Suprapubic skin (tissue), 4 donors: ENCODE data around the gene SLC25A25. TPM values are rescaled to one million over a fixed set of nuclear protein-coding genes. Genes with fewer than 3 reads are reported as not detected.

ENCODE experiments used
- DNase-seq, 2 donors: peaks; one replicate each; pipeline ENCODE4 v3.0.0-alpha.2; 2019; ENCODE audit warnings: low spot score in 2 of 2
- H3K27ac ChIP-seq: fragments of 200-600 bp; sonication (generic); one replicate; pipeline ENCODE4 v1.5.1; 2019
- H3K27me3 ChIP-seq: fragments of 200-600 bp; sonication (generic); one replicate; pipeline ENCODE4 v1.5.1; 2019
- H3K36me3 ChIP-seq: fragments of 200-600 bp; sonication (generic); one replicate; pipeline ENCODE4 v1.5.1; 2019
- H3K4me1 ChIP-seq: fragments of 200-600 bp; sonication (generic); one replicate; pipeline ENCODE4 v1.5.1; 2019
- H3K4me3 ChIP-seq: fragments of 200-600 bp; sonication (generic); one replicate; pipeline ENCODE4 v1.5.1; 2019; ENCODE audit warnings: mild to moderate bottlenecking
- H3K9me3 ChIP-seq: fragments of 200-600 bp; sonication (generic); one replicate; pipeline ENCODE4 v1.5.1; 2019
- CTCF ChIP-seq, 2 donors: fragments of 200-600 bp in 1 of 2; fragments of 450-650 bp in 1 of 2; sonication (generic) in 1 of 2; IDR thresholded peaks; one replicate each; pipeline ENCODE4 v1.5.1; 2016 to 2019; ENCODE audit warnings: antibody characterized with exemption in 2 of 2, mild to moderate bottlenecking in 1 of 2, moderate library complexity in 1 of 2
- EP300 ChIP-seq: sonication (generic); formaldehyde crosslinking; IDR thresholded peaks from one replicate; pipeline ENCODE4 v1.6.1; 2017; ENCODE audit warnings: antibody characterized with exemption
- POLR2A ChIP-seq, 2 donors: fragments of 450-650 bp; IDR thresholded peaks; one replicate each; pipeline ENCODE4 v1.6.1; 2017; ENCODE audit warnings: antibody characterized with exemption in 2 of 2, mild to moderate bottlenecking in 2 of 2, moderate library complexity in 2 of 2
- POLR2AphosphoS5 ChIP-seq, 3 donors: sonication (generic); formaldehyde crosslinking; IDR thresholded peaks; one replicate each; pipeline ENCODE4 v1.6.1; 2017; ENCODE audit warnings: antibody characterized with exemption in 3 of 3
- WGBS: methylation state at CpG from one replicate; pipeline ENCODE4 v1.1.5; 2018; 5-methylcytosine and 5-hydroxymethylcytosine counted together
- total RNA-seq, 4 donors: library from RNA; depleted of rRNA; stranded (reverse); fragments of >200 nt; gene quantifications; one replicate each; pipeline ENCODE4 v1.1.0, GENCODE V29; 2016

Gene SLC25A25
- total RNA-seq, 4 donors from 2014 or later: 37.9 to 106 (median 66.5) TPM

GRCh38 chr9:128118472-128118857, 50.4 kb downstream of the SLC25A25 start:
- DNase-seq: peak in 1 of 2 donors; percentile 27
- peaks cover 9% of the 10 kb centered on the region for H3K4me1 ChIP-seq
- no peak for TF ChIP-seq CTCF (IDR thresholded peaks at IDR 0.05)
- TF ChIP-seq EP300: no peak
- no peak for TF ChIP-seq POLR2AphosphoS5 (IDR thresholded peaks at IDR 0.05)
- no peak overlapping the region for H3K4me3 ChIP-seq
- H3K9me3 ChIP-seq: no peaks in the 10 kb centered on the region
- peaks cover 49% of the 10 kb centered on the region for H3K36me3 ChIP-seq
- no peaks in the 10 kb centered on the region for H3K27me3 ChIP-seq
- WGBS: 63% methylated on average over 3 of the region's 3 CpGs
- no peak overlapping the region for H3K27ac ChIP-seq

GRCh38 chr9:128118971-128119665, 51.1 kb downstream of the SLC25A25 start:
- TF ChIP-seq EP300 (no peak), POLR2AphosphoS5 (IDR thresholded peaks at IDR 0.05) (no peak), POLR2A (IDR thresholded peaks at IDR 0.05) (no peak), CTCF (IDR thresholded peaks at IDR 0.05) (no peak)
- Histone ChIP-seq H3K36me3 (peaks cover 49% of the 10 kb centered on the region), H3K4me1 (peaks cover 9% of the 10 kb centered on the region), H3K4me3 (no peak overlapping the region), H3K27me3 (no peaks in the 10 kb centered on the region), H3K27ac (no peak overlapping the region), H3K9me3 (no peaks in the 10 kb centered on the region)
- 80% methylated on average over 15 of the region's 15 CpGs for WGBS
- peak in 1 of 2 donors; percentile 57 for DNase-seq

- Histone ChIP-seq H3K27me3 (no peaks in the 10 kb centered on the region), H3K4me3 (no peak overlapping the region), H3K4me1 (peaks cover 12% of the 10 kb centered on the region), H3K9me3 (no peaks in the 10 kb centered on the region), H3K27ac (no peak overlapping the region), H3K36me3 (peaks cover 42% of the 10 kb centered on the region)
- WGBS: 81% methylated on average over 15 of the region's 20 CpGs
- TF ChIP-seq CTCF (IDR thresholded peaks at IDR 0.05) (no peak), POLR2A (IDR thresholded peaks at IDR 0.05) (no peak), EP300 (no peak), POLR2AphosphoS5 (IDR thresholded peaks at IDR 0.05) (no peak)
- DNase-seq: peak in 1 of 2 donors; percentile 59
Measured at GRCh38 chr9:128120061-128120740, 52.2 kb downstream of the SLC25A25 start.

GRCh38 chr9:128120741-128121465, 52.9 kb downstream of the SLC25A25 start:
- no peak overlapping the region for H3K4me3 ChIP-seq
- H3K4me1 ChIP-seq: peaks cover 19% of the 10 kb centered on the region
- no peaks in the 10 kb centered on the region for H3K9me3 ChIP-seq
- no peaks in the 10 kb centered on the region for H3K27me3 ChIP-seq
- peak in 1 of 2 donors; percentile 62 for DNase-seq
- H3K36me3 ChIP-seq: peaks cover 42% of the 10 kb centered on the region
- TF ChIP-seq POLR2A (IDR thresholded peaks at IDR 0.05) (no peak), CTCF (IDR thresholded peaks at IDR 0.05) (no peak), POLR2AphosphoS5 (IDR thresholded peaks at IDR 0.05) (no peak), EP300 (no peak)
- 81% methylated on average over 20 of the region's 29 CpGs for WGBS
- H3K27ac ChIP-seq: no peak overlapping the region

GRCh38 chr9:128121466-128121810, 53.4 kb downstream of the SLC25A25 start:
- WGBS: 92% methylated on average over 5 of the region's 5 CpGs
- peaks cover 42% of the 10 kb centered on the region for H3K36me3 ChIP-seq
- DNase-seq: no peak
- no peaks in the 10 kb centered on the region for H3K27me3 ChIP-seq
- TF ChIP-seq POLR2AphosphoS5 (IDR thresholded peaks at IDR 0.05): no peak
- TF ChIP-seq CTCF (IDR thresholded peaks at IDR 0.05): no peak
- TF ChIP-seq POLR2A (IDR thresholded peaks at IDR 0.05): no peak
- no peak for TF ChIP-seq EP300
- H3K4me3 ChIP-seq: no peak overlapping the region
- H3K4me1 ChIP-seq: peaks cover 25% of the 10 kb centered on the region
- no peaks in the 10 kb centered on the region for H3K9me3 ChIP-seq
- no peak overlapping the region for H3K27ac ChIP-seq
